Measurements from ENCODE around the gene C16orf96.

- TF ChIP-seq CTCF (conservative IDR thresholded peaks at IDR 0.05): no peak
- no peak for TF ChIP-seq EZH2 (IDR thresholded peaks at IDR 0.05; ENCODE audit: low read depth)
Measured at GRCh38 chr16:4515611-4516233, 40.4 kb upstream of the C16orf96 start.
